HG02970 (cell line): ENCODE measurements around the gene RNF144B.
"Not testable (repeated sequence)": the region's sequence is repeated elsewhere in the genome, so short reads cannot be mapped to it uniquely, and the experiment has no call there.

Experiments used
- ATAC-seq: cut with Tn5 transposase; IDR thresholded peaks from one replicate; pipeline ENCODE4 v1.9.1; 2021; ENCODE audit warnings: mild to moderate bottlenecking, moderate library complexity, moderate number of reproducible peaks; ENCODE audit not compliant: unreplicated experiment, low FRiP score

RNF144B gene

DNA sequence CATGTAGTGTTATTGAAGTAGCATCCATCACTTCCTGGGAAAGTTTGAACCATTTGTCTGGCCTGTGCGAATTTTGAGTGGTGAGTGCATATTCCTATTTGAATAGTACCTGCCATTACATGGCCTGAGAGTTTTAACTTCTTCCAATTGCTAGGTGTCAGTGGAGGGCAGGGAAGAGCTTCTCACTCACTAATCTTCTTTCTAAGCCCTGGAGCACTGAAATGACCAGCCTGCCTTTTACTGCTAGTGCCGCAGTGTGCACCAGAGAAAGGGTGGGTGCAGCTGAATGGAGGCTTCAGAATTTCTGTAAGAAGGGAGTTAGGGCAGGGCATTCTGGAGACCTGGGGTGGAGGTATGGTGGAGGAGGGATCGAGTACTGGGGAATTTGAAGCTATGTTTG, 45.5 kb downstream of the RNF144B start:
- ATAC-seq = no peak

DNA sequence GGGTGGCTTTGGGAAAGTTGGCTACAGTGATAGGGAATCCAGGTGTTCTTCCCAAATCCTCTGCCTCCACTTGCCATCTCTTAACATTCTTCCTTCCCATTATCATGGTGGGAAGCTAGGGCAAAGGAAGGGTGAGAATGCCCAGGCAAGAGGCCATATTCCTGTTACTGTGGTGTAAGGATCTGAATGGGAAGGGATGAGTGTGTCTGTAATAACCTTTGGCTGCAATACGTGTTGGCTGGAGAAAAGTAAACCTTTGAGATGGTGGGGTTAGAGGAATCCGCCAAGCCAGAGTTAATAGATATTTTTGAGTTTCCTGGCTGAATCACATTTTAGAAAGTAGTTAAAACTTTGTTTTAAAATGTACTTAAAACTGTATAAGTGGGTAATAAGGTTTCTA, 45.9 kb downstream of the RNF144B start:
- ATAC-seq = no peak

DNA sequence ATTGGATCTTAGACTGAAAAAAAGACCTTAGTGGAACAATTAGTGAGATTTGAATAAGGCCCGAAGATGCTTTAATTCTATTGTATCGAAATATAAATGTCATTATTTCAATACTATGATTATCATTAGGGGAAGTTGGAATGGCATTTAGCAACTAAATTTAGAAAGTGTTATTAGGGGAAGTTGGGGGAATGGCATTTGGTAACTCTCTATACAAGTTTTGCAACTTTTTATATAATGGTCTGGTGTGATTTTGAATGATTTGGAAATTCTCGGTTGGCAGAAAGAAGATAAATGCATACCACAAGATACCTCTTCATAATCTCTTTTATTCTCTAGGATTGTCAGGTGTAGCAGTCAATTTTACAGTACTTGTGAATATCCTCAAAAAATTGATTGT, 49.2 kb downstream of the RNF144B start:
- no peak for ATAC-seq

DNA sequence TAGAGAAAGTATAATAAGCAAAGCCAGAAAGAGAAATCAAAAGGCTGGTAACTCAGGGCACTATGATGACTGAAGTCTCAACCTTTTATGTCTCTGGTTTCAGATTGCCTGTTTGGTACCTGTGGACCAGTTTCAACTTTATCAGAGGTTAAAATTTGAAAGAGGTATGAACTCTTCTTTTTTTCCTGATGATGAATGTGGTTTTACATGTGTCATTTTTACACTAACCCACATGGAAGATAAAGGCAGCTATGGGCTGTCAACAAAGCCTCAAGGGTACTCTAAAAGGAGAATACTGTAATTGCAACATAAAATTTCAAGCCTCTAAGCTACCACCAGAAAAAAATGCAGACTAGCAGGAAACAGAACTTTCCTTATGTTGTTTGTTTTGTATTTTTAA, 52.4 kb downstream of the RNF144B start:
- no peak for ATAC-seq

DNA sequence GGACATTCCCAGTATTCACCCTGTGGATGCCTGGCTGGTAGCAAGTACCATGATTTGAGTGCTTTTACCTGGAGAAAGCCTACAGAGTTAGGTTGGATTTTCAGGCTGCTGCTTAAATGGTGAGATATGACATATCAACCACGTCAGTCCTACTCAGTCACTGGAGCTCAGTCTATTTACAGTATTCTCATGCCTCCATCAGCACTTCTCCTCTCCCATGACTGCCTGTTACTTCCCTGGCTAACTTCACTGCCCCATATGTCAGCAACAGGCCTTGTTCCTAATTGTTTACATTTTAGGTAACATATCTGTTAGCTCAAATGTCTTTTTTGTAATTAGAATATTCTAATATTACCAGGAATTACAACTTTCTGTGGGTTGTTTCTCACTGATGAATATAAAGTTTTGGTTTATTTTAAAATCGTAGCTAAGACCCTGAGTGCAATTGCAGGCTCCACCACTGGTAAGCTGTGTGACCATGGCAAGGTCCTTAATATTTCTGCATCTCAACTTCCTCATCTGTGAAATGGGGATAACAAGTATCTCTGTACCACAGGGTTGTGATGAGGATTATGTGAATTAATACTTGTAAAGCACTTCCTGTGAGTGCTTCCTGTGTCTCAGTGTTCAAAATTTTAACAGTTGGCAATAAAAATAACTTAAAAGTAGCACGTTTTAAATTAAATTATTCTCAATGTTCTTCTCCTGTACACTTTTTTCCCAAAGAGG, 54.3 kb downstream of the RNF144B start:
- no peak for ATAC-seq

DNA sequence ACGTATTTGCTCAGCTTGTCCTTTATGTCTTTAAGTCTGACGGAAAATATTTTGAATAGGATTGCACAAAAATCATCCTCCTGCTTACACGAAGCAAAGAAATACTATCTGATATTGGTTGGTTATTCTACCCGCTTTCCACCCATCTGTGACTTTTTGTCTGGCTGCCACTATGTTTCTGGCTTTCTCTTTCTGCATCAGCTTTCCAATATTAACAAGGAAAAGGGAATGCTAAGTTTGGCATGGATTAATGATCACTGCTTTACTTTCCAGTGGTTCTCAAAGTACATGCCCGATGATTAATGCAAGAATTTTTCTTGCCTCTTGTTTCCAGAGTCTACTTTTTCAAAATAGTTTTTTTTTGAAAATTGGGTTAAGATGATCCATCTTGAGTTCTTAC, 57.0 kb downstream of the RNF144B start:
- ATAC-seq = no peak

- ATAC-seq = no peak
These were observed 58.1 kb downstream of the RNF144B start for GRCh38 chr6:18445228-18445627.

GRCh38 chr6:18446771-18447170, 59.6 kb downstream of the RNF144B start:
- no peak for ATAC-seq

- ATAC-seq = no peak
These were observed 60.4 kb downstream of the RNF144B start for GRCh38 chr6:18447552-18447951.

DNA sequence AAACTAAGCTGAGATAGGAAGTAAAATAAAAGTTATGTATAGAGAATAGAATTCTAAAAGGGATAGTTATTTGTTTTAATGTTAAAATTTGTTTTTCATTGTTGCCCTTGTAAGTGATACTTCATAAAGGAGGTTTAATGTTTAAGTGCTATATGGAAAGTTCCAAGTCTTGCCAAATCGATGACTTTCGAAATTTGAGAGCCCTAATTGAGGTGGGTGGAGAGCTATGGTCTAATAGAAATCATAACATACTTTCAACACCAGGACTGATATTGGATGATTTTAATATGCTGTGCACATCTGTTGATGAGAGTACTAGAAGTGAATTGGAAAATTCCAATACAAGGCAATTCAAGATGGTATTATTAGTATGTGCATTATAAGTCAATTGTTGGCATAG, 64.6 kb downstream of the RNF144B start:
- no peak for ATAC-seq

GRCh38 chr6:18454446-18454845, 67.3 kb downstream of the RNF144B start:
- no peak for ATAC-seq

- no peak for ATAC-seq
These were observed 70.1 kb downstream of the RNF144B start for GRCh38 chr6:18457065-18457737.

DNA sequence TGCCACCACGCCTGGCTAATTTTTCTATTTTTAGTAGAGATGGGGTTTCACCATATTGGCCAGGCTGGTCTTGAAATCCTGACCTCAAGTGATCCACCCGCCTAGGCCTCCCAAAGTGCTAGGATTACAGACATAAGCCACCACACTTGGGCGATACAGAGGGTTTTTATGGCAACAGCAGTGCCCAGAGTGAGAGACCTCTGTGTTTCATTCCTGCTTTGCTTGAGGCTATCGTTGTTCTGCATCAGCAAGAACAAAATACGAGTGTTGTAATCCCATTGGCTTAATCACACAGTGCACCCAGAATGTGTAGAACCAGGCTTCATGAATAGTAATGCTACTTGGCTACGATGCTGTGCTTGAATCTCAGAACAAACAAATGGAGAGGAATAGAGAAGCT, 70.9 kb downstream of the RNF144B start:
- not testable (repeated sequence) for ATAC-seq

- no peak for ATAC-seq
These were observed 76.3 kb downstream of the RNF144B start for GRCh38 chr6:18463429-18463828.

- no peak for ATAC-seq
These were observed 77.0 kb downstream of the RNF144B start for GRCh38 chr6:18464176-18464575.

- no peak for ATAC-seq
These were observed 78.4 kb downstream of the RNF144B start for GRCh38 chr6:18465410-18466154.

- ATAC-seq = no peak
These were observed 80.8 kb downstream of the RNF144B start for GRCh38 chr6:18467741-18468502.

- ATAC-seq = no peak
These were observed 81.3 kb downstream of the RNF144B start for GRCh38 chr6:18468503-18468843.

DNA sequence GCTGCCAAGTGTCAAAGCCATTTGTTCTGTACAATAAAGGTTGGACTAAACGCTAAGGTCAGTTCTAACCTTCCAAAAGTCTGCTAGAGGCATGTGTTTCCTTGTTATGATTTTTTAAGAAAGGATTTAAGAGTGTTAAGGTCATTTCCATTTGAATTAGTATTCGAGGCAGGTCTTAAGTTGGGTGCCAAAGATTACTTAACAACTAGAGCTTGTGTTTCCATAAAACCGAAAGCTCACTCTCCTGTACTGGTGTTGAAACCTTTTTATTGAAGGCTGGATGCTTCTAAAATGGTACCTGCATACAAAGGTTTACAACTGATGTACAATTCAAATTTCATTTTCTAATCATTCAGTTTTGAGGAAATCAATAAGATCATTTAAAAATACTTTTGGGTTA, 82.4 kb downstream of the RNF144B start:
- ATAC-seq = no peak

DNA sequence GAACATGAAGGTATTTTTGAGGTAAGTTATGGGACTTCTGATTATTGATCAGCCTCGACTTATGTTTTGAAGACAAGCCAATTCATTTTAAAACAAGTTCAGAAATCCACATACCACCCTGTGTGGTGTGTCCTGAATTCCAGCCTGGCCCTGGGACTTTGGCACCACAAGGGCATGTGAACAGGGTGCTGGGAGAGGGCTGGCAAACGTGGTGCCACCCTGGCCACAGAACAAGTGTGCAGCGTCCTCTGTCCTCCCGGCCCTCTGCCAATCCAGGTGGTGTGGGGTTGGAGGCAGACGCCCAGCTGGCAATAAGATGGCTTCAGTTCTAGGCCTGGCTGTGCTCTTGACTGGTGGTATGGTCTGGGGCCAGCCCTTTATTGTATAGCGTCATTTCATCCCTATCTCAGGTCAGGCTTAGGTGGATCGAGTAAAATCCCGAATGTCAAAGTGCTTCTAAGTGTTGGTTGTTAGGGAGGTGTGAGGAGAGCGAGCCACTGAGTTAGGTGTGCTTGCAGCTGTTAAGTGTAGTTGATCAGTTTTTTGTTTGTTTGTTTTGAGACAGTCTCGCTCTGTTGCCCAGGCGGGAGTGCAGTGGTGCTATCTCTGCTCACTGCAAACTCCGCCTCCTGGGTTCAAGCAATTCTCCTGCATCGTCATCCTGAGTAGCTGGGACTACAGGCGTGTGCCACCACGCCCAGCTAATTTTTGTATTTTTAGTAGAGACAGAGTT, 84.2 kb downstream of the RNF144B start:
- no peak for ATAC-seq
